Loucy (cell line): Measurements from ENCODE around the gene NBL1.

Experiments
- H2AFZ ChIP-seq: fragments of 200-600 bp; sonication (generic); 2 replicates; pipeline ENCODE4 v1.6.0; 2016; ENCODE audit warnings: antibody characterized with exemption, mild to moderate bottlenecking, low read length, moderate library complexity
- H3F3A ChIP-seq: fragments of 200-600 bp; 2 replicates; pipeline ENCODE4 v1.6.0; 2016; ENCODE audit warnings: antibody characterized with exemption, low read depth, mild to moderate bottlenecking
- H3K27me3 ChIP-seq: fragments of 200-600 bp; sonication (generic); 2 replicates; pipeline ENCODE4 v1.6.1; 2014; ENCODE audit warnings: low read length, mild to moderate bottlenecking; ENCODE audit not compliant: insufficient read depth, poor library complexity, severe bottlenecking
- H3K36me3 ChIP-seq: fragments of 200-600 bp; sonication (generic); 2 replicates; pipeline ENCODE4 v1.6.1; 2016; ENCODE audit warnings: low read length; ENCODE audit not compliant: insufficient read depth
- H3K4me1 ChIP-seq: fragments of 200-600 bp; sonication (generic); 2 replicates; pipeline ENCODE4 v1.5.1; 2014; ENCODE audit warnings: low read length, mild to moderate bottlenecking; ENCODE audit not compliant: insufficient read depth, poor library complexity, severe bottlenecking
- H3K4me2 ChIP-seq: fragments of 200-600 bp; sonication (generic); 2 replicates; pipeline ENCODE4 v1.6.0; 2014; ENCODE audit warnings: antibody characterized with exemption, low read length, low read depth, mild to moderate bottlenecking; ENCODE audit not compliant: poor library complexity, severe bottlenecking
- H3K4me3 ChIP-seq: fragments of 200-600 bp; sonication (generic); 2 replicates; pipeline ENCODE4 v1.5.1; 2014; ENCODE audit warnings: low read length, mild to moderate bottlenecking, mixed read lengths; ENCODE audit not compliant: poor library complexity, severe bottlenecking
- H3K79me2 ChIP-seq: fragments of 200-600 bp; sonication (generic); 2 replicates; pipeline ENCODE4 v1.6.1; 2014; ENCODE audit warnings: low read length; ENCODE audit not compliant: insufficient read depth
- H3K9ac ChIP-seq: fragments of 200-600 bp; sonication (generic); 2 replicates; pipeline ENCODE4 v1.6.0; 2014; ENCODE audit warnings: mild to moderate bottlenecking, low read depth, low read length, moderate library complexity; ENCODE audit not compliant: poor library complexity, severe bottlenecking
- H3K9me2 ChIP-seq: fragments of 200-600 bp; sonication (generic); replicated peaks from 2 replicates; pipeline ENCODE4 v1.6.1; 2016; ENCODE audit warnings: low read depth, low read length, mixed read lengths
- H3K9me3 ChIP-seq: fragments of 200-600 bp; sonication (generic); 2 replicates; pipeline ENCODE4 v1.6.1; 2014; ENCODE audit warnings: mild to moderate bottlenecking, antibody characterized with exemption, low read length, low read depth; ENCODE audit not compliant: insufficient read depth
- H4K20me1 ChIP-seq: fragments of 200-600 bp; sonication (generic); 2 replicates; pipeline ENCODE4 v1.6.0; 2014; ENCODE audit warnings: antibody characterized with exemption, low read length, mild to moderate bottlenecking; ENCODE audit not compliant: insufficient read depth, poor library complexity, severe bottlenecking
- CTCF ChIP-seq: fragments of 200-600 bp; sonication (generic); conservative IDR thresholded peaks from 2 replicates; pipeline ENCODE4 v1.5.1; 2014; ENCODE audit warnings: mild to moderate bottlenecking, antibody characterized with exemption, low read length
- EZH2phosphoT487 ChIP-seq: fragments of 200-600 bp; IDR thresholded peaks from 2 replicates; pipeline ENCODE4 v1.6.1; 2018; ENCODE audit warnings: antibody characterized with exemption, mild to moderate bottlenecking, moderate library complexity, borderline replicate concordance

NBL1 gene

DNA sequence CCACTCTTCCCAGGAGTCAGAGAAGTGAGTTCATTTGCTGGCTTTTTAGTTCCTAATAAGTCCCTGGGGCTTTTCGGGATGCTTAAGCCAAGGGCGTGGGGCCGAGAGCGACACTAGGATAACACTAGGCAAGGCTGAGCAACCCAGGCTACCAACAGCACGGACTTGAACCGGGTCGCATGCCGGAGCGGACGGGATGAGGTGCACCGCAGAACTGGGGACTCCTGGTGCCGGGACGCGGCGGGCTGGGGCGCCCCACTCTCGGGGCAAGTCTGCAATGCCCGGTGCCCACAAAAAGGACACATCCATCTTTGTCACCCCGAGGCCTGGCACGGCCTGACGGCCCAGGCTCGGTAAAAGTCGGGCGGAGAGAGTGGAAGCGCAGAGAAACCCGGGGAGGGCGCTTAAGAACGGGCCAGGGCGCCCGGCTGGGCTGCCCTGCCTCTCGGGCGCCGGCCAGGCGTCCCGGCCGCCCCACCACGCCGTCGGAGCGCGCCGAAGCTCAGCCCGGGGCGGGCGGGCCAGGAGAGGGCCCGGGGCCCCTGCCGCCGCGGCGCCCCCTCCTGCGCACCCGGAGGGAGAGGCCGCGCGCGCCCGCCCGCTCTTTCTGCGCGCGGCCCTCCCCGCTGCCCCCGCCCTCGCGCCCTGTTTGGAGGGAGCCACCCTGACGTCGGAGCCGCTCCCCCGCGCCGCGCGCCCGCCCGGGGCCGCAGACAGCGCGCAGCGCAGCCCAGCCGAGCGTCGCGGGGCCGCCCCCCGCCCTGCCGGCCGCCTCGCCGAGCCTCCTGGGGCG, at the start of gene NBL1:
TSS of gene NBL1 (plus strand) at position 710 of the 793 bp plus-strand sequence. CDS start 10,720 bp downstream, outside the sequence.
- no peak within 1 kb of the TSS for H3K9ac ChIP-seq
- H3K9me3 ChIP-seq: no peaks in the 10 kb centered on the region
- H3K4me3 ChIP-seq: no peak within 1 kb of the TSS
- H3K9me2 ChIP-seq: no peaks in the 10 kb centered on the region
- no peaks in the 10 kb centered on the region for H3K27me3 ChIP-seq
- H3K4me1 ChIP-seq: no peaks in the 10 kb centered on the region
- H3K36me3 ChIP-seq: no peaks in the 10 kb centered on the region
- no peaks in the 10 kb centered on the region for H3K79me2 ChIP-seq
- no peak within 1 kb of the TSS for H3K4me2 ChIP-seq
- no peak for TF ChIP-seq CTCF
- no peak for TF ChIP-seq EZH2phosphoT487
- H2AFZ ChIP-seq: no peak within 1 kb of the TSS
- H4K20me1 ChIP-seq: no peaks in the 10 kb centered on the region
- no peaks in the 10 kb centered on the region for H3F3A ChIP-seq

- Histone ChIP-seq H3K36me3 (no peaks in the 10 kb centered on the region), H3K9me3 (no peaks in the 10 kb centered on the region), H3K4me3 (peak overlapping the region; percentile 81), H2AFZ (peak overlapping the region; percentile 65), H3K4me2 (peak overlapping the region; percentile 88), H3K27me3 (no peaks in the 10 kb centered on the region), H3K9me2 (no peaks in the 10 kb centered on the region), H4K20me1 (peaks cover 8% of the 10 kb centered on the region), H3F3A (no peaks in the 10 kb centered on the region), H3K9ac (peak overlapping the region; percentile 90), H3K79me2 (peaks cover 38% of the 10 kb centered on the region), H3K4me1 (peaks cover 38% of the 10 kb centered on the region)
- TF ChIP-seq EZH2phosphoT487: no peak
- TF ChIP-seq CTCF: no peak
Observed at GRCh38 chr1:19596065-19596713, 47.9 kb upstream of the NBL1 start.

DNA sequence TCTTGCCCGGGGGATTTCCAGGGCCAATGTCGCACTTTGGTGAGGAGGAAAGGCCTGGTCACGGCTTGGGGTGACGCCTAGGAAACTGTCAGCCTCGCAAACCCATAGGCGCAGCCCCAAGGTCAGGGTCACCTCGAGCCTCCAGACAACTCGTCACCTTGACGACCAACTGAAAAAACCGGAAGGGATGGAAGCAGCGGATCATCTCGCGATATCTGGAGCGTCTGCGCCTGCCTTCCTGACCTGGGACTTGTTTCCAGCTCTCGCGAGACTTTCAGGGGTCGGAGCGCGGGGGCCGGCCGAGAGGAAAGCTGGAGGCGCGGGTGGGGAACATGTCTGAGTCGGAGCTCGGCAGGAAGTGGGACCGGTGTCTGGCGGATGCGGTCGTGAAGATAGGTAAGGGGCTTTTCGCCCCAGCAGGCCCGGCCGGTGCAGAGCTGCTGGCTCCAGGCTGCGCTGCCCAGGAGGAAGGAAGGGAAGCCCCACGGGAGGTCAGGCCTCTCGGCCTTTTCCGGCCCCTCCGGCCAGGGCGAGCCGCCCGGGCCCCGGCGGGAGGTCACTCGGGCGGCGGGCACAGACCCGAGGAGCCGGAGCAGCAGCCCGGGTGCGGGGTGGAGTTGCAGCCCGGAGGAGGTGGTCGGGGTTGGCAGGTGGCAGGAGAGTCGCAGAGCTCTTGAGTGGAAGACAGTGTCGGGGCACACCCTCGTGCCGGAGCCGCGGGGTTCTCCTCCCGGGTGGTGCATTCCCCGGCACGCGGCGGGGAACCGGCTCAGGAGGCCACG, 47.2 kb upstream of the NBL1 start:
- H3K4me1 ChIP-seq: peaks cover 40% of the 10 kb centered on the region

More for the DNA sequence above, 47.2 kb upstream of the NBL1 start:
- Histone ChIP-seq H3K27me3 (no peaks in the 10 kb centered on the region), H3K79me2 (peaks cover 45% of the 10 kb centered on the region), H3K9me3 (no peaks in the 10 kb centered on the region), H3K9ac (peak overlapping the region; percentile 90), H3F3A (no peaks in the 10 kb centered on the region), H3K4me3 (peak overlapping the region; percentile 81), H4K20me1 (peaks cover 8% of the 10 kb centered on the region), H2AFZ (peak overlapping the region; percentile 65), H3K9me2 (no peaks in the 10 kb centered on the region), H3K4me2 (peak overlapping the region; percentile 88), H3K36me3 (no peaks in the 10 kb centered on the region)
- TF ChIP-seq EZH2phosphoT487 (no peak), CTCF (no peak)
